Activated CD4-positive, CD25-positive, alpha-beta regulatory T cell (primary cell): Measurements from ENCODE around the gene SMCO1.
"Not testable (repeated sequence)": the region's sequence is repeated elsewhere in the genome, so short reads cannot be mapped to it uniquely, and the experiment has no call there.

Experiments
- DNase-seq, 4 experiments: peaks; one replicate each; lab custom pipeline; 2025; lab: John Stamatoyannopoulos, UW

Gene SMCO1

DNA sequence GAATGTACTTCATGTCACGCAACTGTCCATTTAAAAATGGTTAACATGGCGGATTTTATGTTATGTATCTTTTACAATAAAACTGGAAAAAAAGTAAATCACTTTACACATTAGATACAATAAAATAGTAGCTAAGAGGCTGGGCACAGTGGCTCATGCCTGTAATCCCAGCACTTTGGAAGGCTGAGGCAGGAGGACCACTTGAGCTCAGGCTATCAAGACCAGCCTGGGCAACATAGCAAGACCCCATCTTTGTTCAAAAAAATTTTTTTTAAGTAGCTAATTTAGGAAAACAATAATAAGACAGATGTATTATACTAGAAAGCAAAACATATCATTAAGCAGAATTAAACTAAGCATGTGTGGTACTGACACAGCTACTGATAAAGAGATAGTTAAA is 23.1 kb downstream of the SMCO1 start:
- DNase-seq = no peak

DNA sequence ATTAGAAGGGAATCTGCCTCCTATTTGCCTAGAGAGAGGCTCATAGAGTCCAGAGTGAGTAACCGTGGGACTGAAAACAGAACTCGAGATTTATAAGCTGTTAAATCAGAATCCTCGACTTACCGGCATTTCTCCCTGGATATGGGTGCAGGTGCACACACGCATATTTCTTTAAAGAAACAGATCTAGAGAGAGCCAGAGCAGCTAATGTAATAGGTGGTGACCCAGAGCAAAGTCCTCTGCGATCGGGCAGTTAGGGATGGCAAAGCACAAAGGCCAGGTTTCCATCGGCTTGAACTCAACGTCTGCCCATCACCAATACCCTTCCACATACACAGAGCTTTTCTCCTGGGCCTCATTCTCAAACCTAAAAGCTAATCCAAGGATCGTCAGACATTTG is 25.4 kb downstream of the SMCO1 start:
- no peak for DNase-seq

DNA sequence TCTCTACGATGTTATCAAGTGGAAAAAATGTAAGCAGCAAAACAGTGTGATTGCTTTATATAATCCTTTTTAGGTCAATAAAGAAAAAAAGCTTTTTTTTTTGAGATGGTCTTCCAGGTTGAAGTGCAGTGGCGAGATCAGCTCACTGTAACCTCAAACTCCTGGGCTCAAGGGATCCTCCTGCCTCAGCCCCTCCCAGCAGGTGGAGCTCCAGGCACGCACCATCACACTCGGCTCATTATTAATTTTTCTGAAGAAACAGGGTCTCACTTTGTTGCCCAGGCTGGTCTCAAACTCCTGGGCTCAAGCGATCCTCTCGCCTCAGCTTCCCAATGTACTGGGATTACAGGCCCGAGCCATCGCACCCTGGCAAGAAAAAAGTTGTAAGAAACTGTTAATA is 28.9 kb downstream of the SMCO1 start:
- DNase-seq = no peak

DNA sequence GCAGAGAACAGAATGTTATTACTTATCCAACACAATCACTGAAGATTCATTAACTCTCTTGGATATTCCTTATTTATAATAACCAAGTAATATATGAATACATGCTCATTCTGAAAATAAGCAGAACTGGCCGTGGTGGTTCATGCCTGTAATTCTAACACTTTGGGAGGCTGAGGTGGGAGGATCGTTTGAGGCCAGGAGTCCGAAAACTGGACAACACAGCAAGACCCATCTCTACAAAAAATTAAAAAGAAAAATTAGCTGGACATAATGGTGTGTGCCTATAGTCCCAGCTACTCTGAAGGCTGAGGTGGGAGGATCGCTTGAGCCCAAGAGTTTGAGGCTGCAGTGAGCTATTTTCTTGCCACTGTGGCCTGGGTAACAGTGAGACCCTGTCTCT is 37.5 kb downstream of the SMCO1 start:
- DNase-seq = no peak

DNA sequence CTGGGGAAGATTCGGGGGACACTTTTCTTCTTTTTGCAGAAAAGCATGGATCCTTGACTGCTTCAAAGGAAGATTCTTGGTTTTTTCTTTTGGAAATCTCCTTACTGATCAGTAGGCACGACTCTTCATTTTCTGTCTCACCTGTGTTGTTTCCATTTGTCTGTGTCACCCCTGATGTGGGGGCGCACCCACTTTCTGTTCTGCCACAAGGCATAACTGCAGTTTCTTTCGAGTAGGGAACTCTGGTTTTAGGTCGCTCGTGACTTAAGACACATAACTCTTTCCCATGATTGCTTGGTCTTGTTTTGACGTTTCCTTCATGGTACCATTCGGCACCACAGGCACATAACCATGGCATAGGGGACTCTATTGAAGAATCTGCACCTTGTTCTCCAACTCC is 42.9 kb downstream of the SMCO1 start:
- DNase-seq = no peak

DNA sequence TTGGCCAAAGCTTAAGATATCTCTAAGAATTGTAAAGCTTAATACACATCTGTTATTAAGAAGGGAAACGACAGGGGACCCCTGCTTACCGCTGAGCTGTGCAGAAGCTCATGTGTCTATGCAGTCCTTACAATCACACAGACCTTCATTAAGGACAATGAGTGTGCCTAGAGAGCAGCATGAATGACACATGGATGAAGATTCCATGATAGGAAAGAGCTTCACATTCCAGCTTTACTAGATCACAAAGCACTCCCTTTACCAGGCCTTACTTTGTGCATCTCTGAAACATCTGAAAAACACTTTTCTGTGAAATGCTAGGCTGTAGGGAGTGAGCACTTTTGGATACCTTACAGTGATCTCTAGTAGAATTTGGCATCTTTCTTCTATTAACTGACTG is 43.6 kb downstream of the SMCO1 start:
- no peak for DNase-seq

DNA sequence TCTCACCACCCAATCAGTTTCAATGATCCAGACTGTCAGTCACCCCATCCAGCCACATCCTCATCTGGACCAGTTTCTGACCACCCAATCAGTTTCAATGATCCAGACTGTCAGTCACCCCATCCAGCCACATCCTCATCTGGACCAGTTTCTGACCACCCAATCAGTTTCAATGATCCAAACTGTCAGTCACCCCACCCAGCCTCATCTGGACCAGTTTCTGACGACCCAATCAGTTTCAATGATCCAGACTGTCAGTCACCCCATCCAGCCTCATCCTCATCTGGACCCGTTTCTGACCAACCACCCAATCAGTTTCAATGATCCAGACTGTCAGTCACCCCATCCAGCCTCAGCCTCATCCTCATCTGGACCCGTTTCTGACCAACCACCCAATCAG is 45.0 kb downstream of the SMCO1 start:
- not testable (repeated sequence) for DNase-seq

DNA sequence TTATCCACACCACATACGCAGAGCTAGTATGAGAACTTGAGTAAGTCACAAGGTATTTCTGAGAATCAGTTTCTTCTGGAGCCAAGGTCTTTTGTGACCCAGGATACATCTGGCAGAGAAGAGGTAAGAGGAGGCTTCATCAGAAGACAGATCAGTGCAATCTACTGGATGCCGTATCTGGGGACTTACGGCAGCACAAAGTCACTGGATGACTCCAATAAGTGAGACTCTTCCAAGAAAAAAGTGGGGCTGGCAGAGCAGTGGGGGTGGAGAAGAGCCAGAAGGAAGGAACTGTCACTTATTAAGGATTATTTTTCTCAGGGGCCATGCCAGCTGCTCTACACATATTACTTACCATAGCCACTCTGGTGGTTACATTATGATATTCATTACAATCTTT is 51.3 kb downstream of the SMCO1 start:
- no peak for DNase-seq

DNA sequence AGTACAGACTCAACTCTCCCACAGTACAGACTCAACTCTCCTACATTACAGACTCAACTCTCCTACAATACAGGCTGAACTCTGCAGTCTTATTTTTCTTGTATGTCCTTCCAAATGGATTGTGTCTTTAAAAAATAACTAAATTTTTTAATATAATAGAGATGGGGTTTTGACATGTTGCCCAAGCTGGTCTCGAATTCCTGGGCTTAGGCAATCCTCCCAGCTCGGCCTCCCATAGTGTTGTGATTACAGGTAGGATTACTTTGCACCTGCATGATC is 51.7 kb downstream of the SMCO1 start:
- no peak for DNase-seq

DNA sequence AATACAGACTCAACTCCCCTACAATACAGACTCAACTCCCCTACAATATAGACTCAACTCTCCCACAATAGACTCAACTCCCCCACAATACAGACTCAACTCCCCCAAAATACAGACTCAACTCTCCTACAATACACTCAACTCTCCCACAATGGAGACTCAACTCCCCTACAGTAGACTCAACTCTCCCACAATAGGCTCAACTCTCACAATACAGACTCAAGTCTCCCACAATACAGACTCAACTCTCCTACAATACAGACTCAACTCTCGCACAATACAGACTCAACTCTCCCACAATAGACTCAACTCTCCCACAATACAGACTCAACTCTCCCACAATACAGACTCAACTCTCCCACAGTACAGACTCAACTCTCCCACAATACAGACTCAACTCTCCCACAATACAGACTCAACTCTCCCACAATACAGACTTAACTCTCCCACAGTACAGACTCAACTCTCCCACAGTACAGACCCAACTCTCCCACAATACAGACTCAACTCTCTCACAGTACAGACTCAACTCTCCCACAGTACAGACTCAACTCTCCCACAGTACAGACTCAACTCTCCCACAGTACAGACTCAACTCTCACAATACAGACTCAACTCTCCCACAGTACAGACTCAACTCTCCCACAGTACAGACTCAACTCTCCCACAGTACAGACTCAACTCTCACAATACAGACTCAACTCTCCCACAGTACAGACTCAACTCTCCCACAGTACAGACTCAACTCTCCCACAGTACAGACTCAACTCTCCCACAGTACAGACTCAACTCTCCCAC is 52.3 kb downstream of the SMCO1 start:
- not testable (repeated sequence) for DNase-seq

DNA sequence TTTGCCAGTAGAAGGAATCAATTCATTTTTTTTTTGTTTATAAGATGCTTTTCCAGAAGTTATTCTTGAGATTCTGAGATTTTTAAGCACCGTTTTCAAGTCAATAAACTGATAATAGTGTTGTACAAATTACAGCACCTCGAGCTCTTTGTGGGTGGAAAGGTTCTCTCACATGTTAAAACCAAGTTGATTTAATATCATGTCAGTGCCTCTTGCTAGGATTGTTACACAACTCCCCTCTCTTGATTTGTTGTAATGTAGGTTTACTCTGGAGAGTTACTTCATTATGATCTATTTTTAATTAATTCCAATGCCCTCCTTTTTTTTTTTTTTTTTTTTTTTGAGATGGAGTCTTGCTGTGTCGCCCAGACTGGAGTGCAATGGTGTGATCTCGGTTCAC is 57.1 kb downstream of the SMCO1 start:
- DNase-seq = no peak

DNA sequence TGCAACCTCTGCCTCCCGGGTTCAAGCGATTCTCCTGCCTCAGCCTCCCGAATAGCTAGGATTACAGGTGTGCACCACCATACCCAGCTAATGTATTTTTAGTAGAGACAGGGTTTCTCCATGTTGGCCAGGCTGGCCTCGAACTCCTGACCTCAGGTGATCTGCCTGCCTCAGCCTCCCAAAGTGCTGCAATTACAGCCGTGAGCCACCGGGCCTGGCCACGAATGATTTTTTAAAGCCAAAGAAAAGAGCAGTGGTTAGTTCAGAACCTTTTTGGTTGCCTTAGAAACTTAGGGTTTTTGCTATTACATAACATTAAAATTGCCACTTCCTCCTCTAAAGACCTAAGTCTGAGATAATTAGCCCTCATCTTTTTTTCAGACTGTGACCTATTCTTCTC is 57.7 kb downstream of the SMCO1 start:
- DNase-seq = not testable (repeated sequence)
